ENCODE results near the gene ASPA. TPM values are rescaled to one million over a fixed set of nuclear protein-coding genes. Genes with fewer than 3 reads are reported as not detected.

Gene ASPA
- total and polyA plus RNA-seq, 2 of the 13 experiments (the other 11 are each of a cell fraction or from before 2014, with no cell fraction given): not detected

DNA sequence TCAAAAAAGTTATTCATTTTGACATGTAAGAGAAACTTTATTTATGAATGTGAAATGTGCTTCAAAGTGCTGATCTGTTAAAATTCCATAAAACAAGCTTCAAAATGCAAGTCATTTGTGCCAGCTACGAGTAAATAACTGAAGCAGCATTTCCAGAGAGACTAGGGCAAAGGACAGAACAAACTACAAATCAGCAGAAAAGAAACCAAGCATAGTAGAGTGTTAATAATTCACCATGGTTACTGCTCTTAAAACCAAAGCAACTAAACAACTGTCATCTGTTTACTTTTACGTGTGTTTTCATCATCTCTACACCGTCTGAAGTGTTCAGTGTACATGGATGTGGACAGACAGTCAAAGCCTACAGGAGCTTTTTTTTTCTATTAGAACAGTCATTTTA lies 1.6 kb upstream of the ASPA start (continued):
- TF ChIP-seq, protein P1, sequence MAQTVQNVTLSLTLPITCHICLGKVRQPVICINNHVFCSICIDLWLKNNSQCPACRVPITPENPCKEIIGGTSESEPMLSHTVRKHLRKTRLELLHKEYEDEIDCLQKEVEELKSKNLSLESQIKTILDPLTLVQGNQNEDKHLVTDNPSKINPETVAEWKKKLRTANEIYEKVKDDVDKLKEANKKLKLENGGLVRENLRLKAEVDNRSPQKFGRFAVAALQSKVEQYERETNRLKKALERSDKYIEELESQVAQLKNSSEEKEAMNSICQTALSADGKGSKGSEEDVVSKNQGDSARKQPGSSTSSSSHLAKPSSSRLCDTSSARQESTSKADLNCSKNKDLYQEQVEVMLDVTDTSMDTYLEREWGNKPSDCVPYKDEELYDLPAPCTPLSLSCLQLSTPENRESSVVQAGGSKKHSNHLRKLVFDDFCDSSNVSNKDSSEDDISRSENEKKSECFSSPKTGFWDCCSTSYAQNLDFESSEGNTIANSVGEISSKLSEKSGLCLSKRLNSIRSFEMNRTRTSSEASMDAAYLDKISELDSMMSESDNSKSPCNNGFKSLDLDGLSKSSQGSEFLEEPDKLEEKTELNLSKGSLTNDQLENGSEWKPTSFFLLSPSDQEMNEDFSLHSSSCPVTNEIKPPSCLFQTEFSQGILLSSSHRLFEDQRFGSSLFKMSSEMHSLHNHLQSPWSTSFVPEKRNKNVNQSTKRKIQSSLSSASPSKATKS (CRISPR knock-in tag; IDR thresholded peaks at IDR 0.05): no peak
- TF ChIP-seq ZNF160 (CRISPR knock-in tag; IDR thresholded peaks at IDR 0.05) (no peak), ESRRA (CRISPR knock-in tag; IDR thresholded peaks at IDR 0.05; ENCODE audit: low read depth) (no peak), MEIS2 (CRISPR knock-in tag; IDR thresholded peaks at IDR 0.05) (no peak), SIX1 (CRISPR knock-in tag; IDR thresholded peaks at IDR 0.05; ENCODE audit: borderline replicate concordance) (no peak), BRD4 (CRISPR knock-in tag; IDR thresholded peaks at IDR 0.05) (no peak), SATB2 (CRISPR knock-in tag; IDR thresholded peaks at IDR 0.05) (no peak), ZNF567 (CRISPR knock-in tag; IDR thresholded peaks at IDR 0.05; ENCODE audit: borderline replicate concordance) (no peak), ZFYVE20 (CRISPR knock-in tag; IDR thresholded peaks at IDR 0.05; ENCODE audit: borderline replicate concordance, low read depth) (no peak), ONECUT2 (CRISPR knock-in tag; IDR thresholded peaks at IDR 0.05) (no peak), ZNF546 (CRISPR knock-in tag; conservative IDR thresholded peaks at IDR 0.05) (no peak), ZNF350 (CRISPR knock-in tag; IDR thresholded peaks at IDR 0.05; ENCODE audit: borderline replicate concordance, low read depth) (no peak), ZNF337 (CRISPR knock-in tag; IDR thresholded peaks at IDR 0.05; ENCODE audit: borderline replicate concordance, low read depth) (no peak), ZNF777 (CRISPR knock-in tag; IDR thresholded peaks at IDR 0.05) (no peak)
- TF ChIP-seq, protein P2, sequence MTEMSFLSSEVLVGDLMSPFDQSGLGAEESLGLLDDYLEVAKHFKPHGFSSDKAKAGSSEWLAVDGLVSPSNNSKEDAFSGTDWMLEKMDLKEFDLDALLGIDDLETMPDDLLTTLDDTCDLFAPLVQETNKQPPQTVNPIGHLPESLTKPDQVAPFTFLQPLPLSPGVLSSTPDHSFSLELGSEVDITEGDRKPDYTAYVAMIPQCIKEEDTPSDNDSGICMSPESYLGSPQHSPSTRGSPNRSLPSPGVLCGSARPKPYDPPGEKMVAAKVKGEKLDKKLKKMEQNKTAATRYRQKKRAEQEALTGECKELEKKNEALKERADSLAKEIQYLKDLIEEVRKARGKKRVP (CRISPR knock-in tag; IDR thresholded peaks at IDR 0.05): peak in 1 of 2 experiments; percentile 89; a peak in 2 of 4 replicates
- TF ChIP-seq, protein P3, sequence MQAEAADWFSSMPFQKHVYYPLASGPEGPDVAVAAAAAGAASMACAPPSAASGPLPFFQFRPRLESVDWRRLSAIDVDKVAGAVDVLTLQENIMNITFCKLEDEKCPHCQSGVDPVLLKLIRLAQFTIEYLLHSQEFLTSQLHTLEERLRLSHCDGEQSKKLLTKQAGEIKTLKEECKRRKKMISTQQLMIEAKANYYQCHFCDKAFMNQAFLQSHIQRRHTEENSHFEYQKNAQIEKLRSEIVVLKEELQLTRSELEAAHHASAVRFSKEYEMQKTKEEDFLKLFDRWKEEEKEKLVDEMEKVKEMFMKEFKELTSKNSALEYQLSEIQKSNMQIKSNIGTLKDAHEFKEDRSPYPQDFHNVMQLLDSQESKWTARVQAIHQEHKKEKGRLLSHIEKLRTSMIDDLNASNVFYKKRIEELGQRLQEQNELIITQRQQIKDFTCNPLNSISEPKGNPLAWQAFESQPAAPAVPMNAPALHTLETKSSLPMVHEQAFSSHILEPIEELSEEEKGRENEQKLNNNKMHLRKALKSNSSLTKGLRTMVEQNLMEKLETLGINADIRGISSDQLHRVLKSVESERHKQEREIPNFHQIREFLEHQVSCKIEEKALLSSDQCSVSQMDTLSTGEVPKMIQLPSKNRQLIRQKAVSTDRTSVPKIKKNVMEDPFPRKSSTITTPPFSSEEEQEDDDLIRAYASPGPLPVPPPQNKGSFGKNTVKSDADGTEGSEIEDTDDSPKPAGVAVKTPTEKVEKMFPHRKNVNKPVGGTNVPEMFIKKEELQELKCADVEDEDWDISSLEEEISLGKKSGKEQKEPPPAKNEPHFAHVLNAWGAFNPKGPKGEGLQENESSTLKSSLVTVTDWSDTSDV (CRISPR knock-in tag; IDR thresholded peaks at IDR 0.05): no peak
- TF ChIP-seq, protein P4, sequence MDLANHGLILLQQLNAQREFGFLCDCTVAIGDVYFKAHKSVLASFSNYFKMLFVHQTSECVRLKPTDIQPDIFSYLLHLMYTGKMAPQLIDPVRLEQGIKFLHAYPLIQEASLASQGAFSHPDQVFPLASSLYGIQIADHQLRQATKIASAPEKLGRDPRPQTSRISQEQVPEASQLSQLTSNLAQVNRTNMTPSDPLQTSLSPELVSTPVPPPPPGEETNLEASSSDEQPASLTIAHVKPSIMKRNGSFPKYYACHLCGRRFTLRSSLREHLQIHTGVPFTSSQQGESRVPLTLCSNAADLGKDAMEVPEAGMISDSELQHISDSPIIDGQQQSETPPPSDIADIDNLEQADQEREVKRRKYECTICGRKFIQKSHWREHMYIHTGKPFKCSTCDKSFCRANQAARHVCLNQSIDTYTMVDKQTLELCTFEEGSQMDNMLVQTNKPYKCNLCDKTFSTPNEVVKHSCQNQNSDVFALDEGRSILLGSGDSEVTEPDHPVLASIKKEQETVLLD (CRISPR knock-in tag; IDR thresholded peaks at IDR 0.05; ENCODE audit: low read depth): no peak
- TF ChIP-seq, protein P5, sequence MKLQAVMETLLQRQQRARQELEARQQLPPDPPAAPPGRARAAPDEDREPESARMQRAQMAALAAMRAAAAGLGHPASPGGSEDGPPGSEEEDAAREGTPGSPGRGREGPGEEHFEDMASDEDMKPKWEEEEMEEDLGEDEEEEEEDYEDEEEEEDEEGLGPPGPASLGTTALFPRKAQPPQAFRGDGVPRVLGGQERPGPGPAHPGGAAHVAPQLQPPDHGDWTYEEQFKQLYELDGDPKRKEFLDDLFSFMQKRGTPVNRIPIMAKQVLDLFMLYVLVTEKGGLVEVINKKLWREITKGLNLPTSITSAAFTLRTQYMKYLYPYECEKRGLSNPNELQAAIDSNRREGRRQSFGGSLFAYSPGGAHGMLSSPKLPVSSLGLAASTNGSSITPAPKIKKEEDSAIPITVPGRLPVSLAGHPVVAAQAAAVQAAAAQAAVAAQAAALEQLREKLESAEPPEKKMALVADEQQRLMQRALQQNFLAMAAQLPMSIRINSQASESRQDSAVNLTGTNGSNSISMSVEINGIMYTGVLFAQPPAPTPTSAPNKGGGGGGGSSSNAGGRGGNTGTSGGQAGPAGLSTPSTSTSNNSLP (IDR thresholded peaks at IDR 0.05; ENCODE audit: low read depth, low read length): 0 out of 2 replicates have a peak, but pooled peaks have one; percentile 31
- TF ChIP-seq, protein P6, sequence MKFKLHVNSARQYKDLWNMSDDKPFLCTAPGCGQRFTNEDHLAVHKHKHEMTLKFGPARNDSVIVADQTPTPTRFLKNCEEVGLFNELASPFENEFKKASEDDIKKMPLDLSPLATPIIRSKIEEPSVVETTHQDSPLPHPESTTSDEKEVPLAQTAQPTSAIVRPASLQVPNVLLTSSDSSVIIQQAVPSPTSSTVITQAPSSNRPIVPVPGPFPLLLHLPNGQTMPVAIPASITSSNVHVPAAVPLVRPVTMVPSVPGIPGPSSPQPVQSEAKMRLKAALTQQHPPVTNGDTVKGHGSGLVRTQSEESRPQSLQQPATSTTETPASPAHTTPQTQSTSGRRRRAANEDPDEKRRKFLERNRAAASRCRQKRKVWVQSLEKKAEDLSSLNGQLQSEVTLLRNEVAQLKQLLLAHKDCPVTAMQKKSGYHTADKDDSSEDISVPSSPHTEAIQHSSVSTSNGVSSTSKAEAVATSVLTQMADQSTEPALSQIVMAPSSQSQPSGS (CRISPR knock-in tag; IDR thresholded peaks at IDR 0.05): peak; percentile 24; the same call in 1 of the 2 replicates
